Keratinocyte (primary cell): ENCODE data around the gene GCNT4.

Experiments used
- EZH2 ChIP-seq: IDR thresholded peaks from one replicate; pipeline ENCODE4 v1.6.1; 2012; ENCODE audit warnings: inconsistent platforms, mild to moderate bottlenecking, low read length, moderate library complexity
- TF ChIP-seq, protein P1 (sequence below), 3 experiments: IDR thresholded peaks in 1 of 3; conservative IDR thresholded peaks in 1 of 3; optimal IDR thresholded peaks in 1 of 3; 2 replicates in 2 of 3; 3 replicates in 1 of 3; pipeline versions ENCODE3 to v1.5.1; 2011; ENCODE audit warnings: low read length in 3 of 3, mild to moderate bottlenecking in 3 of 3, moderate library complexity in 2 of 3, control low read depth in 1 of 3, inconsistent platforms in 1 of 3; ENCODE audit not compliant: insufficient read depth in 2 of 3; ENCODE audit errors: extremely low read depth in 1 of 3

DNA sequence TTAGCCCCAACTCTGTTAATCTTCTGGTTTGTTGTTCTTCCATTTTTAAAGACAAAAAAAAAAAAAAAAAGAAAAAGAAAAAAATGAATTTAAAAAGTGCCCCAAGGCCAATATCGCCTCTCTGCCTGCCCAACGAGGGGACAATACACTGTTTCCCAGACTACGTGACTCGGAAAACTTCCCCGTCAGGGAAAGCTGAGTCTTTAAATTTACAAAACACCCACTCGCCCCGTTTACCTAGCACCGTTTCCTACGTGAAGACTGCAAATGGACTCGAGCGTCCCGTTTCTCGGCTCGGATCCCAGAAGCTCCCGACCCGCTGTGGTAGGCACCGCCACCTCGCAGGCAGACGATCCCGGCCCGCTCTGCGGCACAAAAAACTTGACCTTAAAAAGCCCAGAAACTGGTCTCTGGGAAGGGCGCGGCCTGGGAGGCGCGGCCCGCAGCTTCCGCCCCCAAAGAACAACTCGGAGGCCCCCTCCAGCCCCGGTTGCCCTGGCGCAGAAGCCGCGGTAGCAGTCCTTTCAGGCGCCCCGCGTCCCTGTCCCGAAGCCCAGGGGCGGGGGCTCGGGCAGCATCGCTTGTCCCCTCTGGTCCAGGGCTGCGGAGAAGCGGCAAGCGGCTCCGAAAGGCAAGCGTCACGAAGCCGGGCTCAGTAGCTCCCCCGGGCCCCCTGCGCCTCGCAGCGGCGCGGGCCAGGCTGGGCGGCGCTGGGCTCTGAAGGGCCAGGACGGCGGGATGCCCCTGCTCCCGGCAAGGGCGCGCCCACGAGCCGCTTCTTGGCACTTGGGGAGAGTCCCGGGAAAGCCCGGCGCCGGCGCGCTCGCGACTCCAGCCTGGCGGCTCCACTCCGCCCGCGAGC is at the start of gene GCNT4:
- TF ChIP-seq, protein P1, sequence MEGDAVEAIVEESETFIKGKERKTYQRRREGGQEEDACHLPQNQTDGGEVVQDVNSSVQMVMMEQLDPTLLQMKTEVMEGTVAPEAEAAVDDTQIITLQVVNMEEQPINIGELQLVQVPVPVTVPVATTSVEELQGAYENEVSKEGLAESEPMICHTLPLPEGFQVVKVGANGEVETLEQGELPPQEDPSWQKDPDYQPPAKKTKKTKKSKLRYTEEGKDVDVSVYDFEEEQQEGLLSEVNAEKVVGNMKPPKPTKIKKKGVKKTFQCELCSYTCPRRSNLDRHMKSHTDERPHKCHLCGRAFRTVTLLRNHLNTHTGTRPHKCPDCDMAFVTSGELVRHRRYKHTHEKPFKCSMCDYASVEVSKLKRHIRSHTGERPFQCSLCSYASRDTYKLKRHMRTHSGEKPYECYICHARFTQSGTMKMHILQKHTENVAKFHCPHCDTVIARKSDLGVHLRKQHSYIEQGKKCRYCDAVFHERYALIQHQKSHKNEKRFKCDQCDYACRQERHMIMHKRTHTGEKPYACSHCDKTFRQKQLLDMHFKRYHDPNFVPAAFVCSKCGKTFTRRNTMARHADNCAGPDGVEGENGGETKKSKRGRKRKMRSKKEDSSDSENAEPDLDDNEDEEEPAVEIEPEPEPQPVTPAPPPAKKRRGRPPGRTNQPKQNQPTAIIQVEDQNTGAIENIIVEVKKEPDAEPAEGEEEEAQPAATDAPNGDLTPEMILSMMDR (optimal IDR thresholded peaks at IDR 0.05 in 1 of 3, IDR thresholded peaks at IDR 0.05 in 1 of 3, conservative IDR thresholded peaks at IDR 0.05 in 1 of 3; ENCODE audit: extremely low read depth in 1 of 3, insufficient read depth in 2 of 3, low read length in 3 of 3) = no peak
- TF ChIP-seq EZH2 = no peak
